MCF 10A (cell line): ENCODE results near the gene VASN. TPM values are rescaled to one million over a fixed set of nuclear protein-coding genes. Genes with fewer than 3 reads are reported as not detected.
"Not testable (repeated sequence)": the region's sequence is repeated elsewhere in the genome, so short reads cannot be mapped to it uniquely, and the experiment has no call there.

Source experiments
- BruUV-seq: library from RNA; stranded (reverse); fragments of 400-500 nt; replicated peaks from 2 replicates; lab custom pipeline; 2021; lab: Mats Ljungman, UMichigan
- CTCF ChIA-PET: fragments of 300-600 bp; sonication (Branson Sonifier 250); formaldehyde crosslinking; extraction: SDS; loops from one replicate; lab custom pipeline; 2021; ENCODE audit warnings: antibody characterized with exemption, inconsistent platforms; lab: Yijun Ruan, JAX
- POLR2A ChIA-PET: fragments of 300-600, 350-650 bp; sonication (Branson Sonifier 250); formaldehyde crosslinking; extraction: SDS; loops from one replicate; lab custom pipeline; 2020; ENCODE audit warnings: antibody characterized with exemption, inconsistent platforms; lab: Yijun Ruan, JAX
- DNase-seq: peaks from one replicate; pipeline ENCODE4 v3.0.0-alpha.2; 2018; ENCODE audit not compliant: unreplicated experiment
- H3K27ac Mint-ChIP-seq: one replicate; pipeline ENCODE4 v1.8.0; 2022; ENCODE audit warnings: mild to moderate bottlenecking, low read depth, mixed read lengths; ENCODE audit not compliant: unreplicated experiment
- H3K27me3 Mint-ChIP-seq: one replicate; pipeline ENCODE4 v1.8.0; 2022; ENCODE audit warnings: mixed read lengths; ENCODE audit not compliant: insufficient read depth, unreplicated experiment
- H3K36me3 Mint-ChIP-seq: one replicate; pipeline ENCODE4 v1.8.0; 2022; ENCODE audit warnings: mild to moderate bottlenecking, moderate library complexity, mixed read lengths; ENCODE audit not compliant: insufficient read depth, unreplicated experiment
- H3K4me1 Mint-ChIP-seq: one replicate; pipeline ENCODE4 v1.8.0; 2022; ENCODE audit warnings: mixed read lengths; ENCODE audit not compliant: insufficient read depth, unreplicated experiment
- H3K4me3 Mint-ChIP-seq: one replicate; pipeline ENCODE4 v1.8.0; 2022; ENCODE audit warnings: mild to moderate bottlenecking, moderate library complexity, mixed read lengths; ENCODE audit not compliant: unreplicated experiment
- H3K9me3 Mint-ChIP-seq: one replicate; pipeline ENCODE4 v1.8.0; 2022; ENCODE audit warnings: mixed read lengths; ENCODE audit not compliant: unreplicated experiment
- intact Hi-C: fragments of 100-400 bp; cut with micrococcal nuclease; formaldehyde crosslinking; loops from 2 replicates; pipeline ENCODE4 v1.14.1; 2022
- total RNA-seq: library from RNA; stranded (reverse); gene quantifications from 2 replicates; pipeline ENCODE4 v1.2.3, GENCODE V29; 2022
- TF ChIP-seq, protein P1 (sequence below): fragments of 200-600 bp; IDR thresholded peaks from one replicate; pipeline ENCODE4 v1.8.0; 2022; ENCODE audit warnings: antibody characterized with exemption, mild to moderate bottlenecking; ENCODE audit not compliant: unreplicated experiment

VASN gene
- total RNA-seq, 1 experiment from 2014 or later: 4.0 TPM

DNA sequence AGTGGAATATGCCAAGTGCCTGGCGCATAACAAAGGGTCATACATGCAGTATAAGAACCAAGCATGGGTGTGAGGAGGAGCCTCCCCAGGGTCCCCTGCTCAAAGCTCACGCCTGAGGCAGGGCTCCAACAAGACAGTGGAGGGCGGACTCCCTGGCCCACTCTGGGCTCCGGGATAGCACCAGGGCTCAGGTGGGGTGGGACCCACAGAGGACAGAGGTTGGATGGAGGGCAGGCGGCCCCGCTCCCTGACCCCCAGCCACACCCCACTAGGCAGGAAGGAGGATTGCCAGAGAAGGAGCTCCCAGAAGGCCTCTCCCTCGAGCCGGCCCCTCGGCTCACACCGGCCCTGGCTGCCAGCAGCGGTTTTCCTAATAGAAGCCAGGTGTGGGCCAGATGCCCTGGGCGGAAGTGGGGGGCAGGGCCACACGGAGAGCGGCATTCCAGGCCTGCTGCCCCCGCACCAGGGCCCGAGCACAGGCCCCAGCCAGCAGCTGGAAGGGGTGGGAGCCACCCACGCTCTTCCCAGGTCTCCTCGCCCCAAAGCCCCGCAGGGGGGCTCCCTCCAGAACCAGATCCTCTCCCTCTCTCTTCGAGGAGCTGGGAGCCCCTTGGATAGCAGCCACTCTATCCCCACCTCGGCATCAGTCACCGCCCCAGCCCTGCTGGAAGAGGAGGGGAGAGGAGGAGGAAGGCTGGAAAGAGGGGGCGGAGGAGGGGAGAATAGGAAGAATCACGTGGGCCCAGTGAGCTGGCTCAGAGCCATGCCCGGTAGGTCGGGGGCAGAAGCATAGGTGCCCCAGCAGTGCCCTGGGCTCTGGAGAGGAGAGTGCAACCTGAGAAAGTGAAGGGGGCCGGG is 21.0 kb downstream of the VASN start:
- H3K27me3 Mint-ChIP-seq: no peaks in the 10 kb centered on the region
- ChIA-PET POLR2A (interaction anchor here (0.5 to 1.7 kb wide), 5 partner anchors 11 to 121 kb away, joined by 3 to 9 read pairs (median 3); no protein-coding TSS in a partner anchor), CTCF (interaction anchor here (0.6 to 10.0 kb wide), 6 partner anchors 10 to 192 kb away, joined by 3 to 129 read pairs (median 4); no protein-coding TSS in a partner anchor)
- TF ChIP-seq, protein P1, sequence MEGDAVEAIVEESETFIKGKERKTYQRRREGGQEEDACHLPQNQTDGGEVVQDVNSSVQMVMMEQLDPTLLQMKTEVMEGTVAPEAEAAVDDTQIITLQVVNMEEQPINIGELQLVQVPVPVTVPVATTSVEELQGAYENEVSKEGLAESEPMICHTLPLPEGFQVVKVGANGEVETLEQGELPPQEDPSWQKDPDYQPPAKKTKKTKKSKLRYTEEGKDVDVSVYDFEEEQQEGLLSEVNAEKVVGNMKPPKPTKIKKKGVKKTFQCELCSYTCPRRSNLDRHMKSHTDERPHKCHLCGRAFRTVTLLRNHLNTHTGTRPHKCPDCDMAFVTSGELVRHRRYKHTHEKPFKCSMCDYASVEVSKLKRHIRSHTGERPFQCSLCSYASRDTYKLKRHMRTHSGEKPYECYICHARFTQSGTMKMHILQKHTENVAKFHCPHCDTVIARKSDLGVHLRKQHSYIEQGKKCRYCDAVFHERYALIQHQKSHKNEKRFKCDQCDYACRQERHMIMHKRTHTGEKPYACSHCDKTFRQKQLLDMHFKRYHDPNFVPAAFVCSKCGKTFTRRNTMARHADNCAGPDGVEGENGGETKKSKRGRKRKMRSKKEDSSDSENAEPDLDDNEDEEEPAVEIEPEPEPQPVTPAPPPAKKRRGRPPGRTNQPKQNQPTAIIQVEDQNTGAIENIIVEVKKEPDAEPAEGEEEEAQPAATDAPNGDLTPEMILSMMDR: no peak
- H3K4me1 Mint-ChIP-seq: peaks cover 14% of the 10 kb centered on the region
- no peaks in the 10 kb centered on the region for H3K9me3 Mint-ChIP-seq
- intact Hi-C loops: no loop called here
- peaks cover 6% of the 10 kb centered on the region for H3K36me3 Mint-ChIP-seq
- peak overlapping the region; percentile 54 for H3K27ac Mint-ChIP-seq
- peak; percentile 77 for DNase-seq
- no peak overlapping the region for H3K4me3 Mint-ChIP-seq
- BruUV-seq: no TSS peak

DNA sequence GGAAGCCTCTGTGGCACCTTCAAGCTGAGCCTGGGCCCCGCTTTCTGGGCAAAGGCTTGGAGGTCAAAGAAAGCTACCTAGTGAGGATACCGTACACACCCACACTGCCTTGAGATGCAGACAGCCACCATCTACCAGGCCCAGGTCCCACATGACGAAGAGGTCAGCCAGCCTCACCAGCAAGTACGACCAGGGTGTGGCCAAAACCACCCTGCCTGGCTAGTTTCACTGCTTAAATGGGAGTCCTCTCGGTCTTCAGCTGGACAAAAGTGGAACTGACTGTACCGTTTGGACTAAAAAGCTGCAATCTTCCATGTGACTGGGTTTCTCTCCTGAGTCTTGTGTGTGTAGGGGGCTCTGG is 21.6 kb downstream of the VASN start:
- no peaks in the 10 kb centered on the region for H3K27me3 Mint-ChIP-seq
- CTCF ChIA-PET: interaction anchor here (0.7 to 10.0 kb wide), 7 partner anchors 10 to 455 kb away, joined by 3 to 129 read pairs (median 4); no protein-coding TSS in a partner anchor
- intact Hi-C loops: no loop called here
- POLR2A ChIA-PET: interaction anchor here (1.0 to 1.7 kb wide), 5 partner anchors 10 to 122 kb away, joined by 3 to 9 read pairs (median 3); no protein-coding TSS in a partner anchor
- DNase-seq: peak; percentile 69
- TF ChIP-seq, protein P1: no peak
- H3K4me3 Mint-ChIP-seq: no peak overlapping the region
- peaks cover 6% of the 10 kb centered on the region for H3K36me3 Mint-ChIP-seq
- no TSS peak for BruUV-seq
- H3K4me1 Mint-ChIP-seq: peaks cover 14% of the 10 kb centered on the region
- no peaks in the 10 kb centered on the region for H3K9me3 Mint-ChIP-seq
- H3K27ac Mint-ChIP-seq: no peak overlapping the region

DNA sequence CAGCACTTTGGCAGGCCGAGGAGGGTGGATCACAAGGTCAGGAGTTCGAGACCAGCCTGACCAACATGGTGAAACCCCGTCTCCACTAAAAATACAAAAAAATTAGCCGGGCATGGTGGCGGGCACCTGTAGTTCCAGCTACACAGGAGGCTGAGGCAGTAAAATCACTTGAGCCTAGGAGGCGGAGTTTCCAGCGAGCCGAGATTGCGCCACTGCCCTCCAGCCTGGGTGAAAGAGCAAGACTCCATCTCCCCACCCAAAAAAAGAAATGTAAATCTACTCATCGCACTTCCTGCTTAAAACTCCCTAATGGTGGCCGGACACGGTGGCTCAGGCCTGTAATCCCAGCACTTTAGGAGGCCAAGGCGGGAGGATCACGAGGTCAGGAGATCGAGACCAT is 22.2 kb downstream of the VASN start:
- H3K4me3 Mint-ChIP-seq, H3K36me3 Mint-ChIP-seq, H3K27ac Mint-ChIP-seq, DNase-seq, BruUV-seq, H3K27me3 Mint-ChIP-seq, intact Hi-C loops, H3K9me3 Mint-ChIP-seq: not testable (repeated sequence)
- CTCF ChIA-PET: interaction anchor here (0.5 to 10.0 kb wide), 5 partner anchors 9 to 455 kb away, joined by 3 to 129 read pairs (median 3); no protein-coding TSS in a partner anchor
- POLR2A ChIA-PET: interaction anchor here (1.0 to 1.7 kb wide), 2 partner anchors 16 to 20 kb away, joined by 3 to 6 read pairs; no protein-coding TSS in a partner anchor
- peaks cover 14% of the 10 kb centered on the region for H3K4me1 Mint-ChIP-seq

DNA sequence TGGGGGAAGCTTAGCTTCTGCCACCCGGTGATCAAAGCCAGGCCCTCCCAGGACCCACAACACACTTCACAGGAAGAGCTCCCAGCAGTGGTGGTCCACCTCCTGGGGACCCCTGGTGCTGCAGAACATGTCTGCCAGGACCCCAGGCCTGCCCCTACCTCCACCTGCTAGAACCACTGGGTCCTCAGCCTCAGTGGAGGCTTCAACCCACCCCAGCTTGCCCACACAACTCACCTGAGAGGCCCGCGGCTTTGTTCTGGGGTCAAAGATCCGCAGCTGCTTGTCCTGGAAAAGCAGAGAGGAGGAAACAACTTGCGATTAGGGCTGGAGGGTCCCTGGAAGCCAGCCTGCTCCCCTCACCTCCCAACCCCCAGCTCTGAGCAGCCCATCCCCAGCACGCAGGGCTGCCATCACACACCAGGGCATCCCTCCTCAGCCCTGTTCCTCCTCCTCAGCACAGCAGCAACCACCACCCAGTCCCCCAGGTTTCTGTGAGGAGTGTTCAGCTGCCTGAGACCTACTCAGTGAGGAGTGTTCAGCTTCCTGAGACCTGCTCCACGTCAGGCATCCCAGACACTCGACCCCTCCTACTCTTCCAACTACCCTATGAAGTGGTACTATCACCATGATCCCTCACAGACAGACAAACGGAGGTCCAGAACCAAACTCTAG is 23.5 kb downstream of the VASN start:
- Mint-ChIP-seq H3K4me3 (no peak overlapping the region), H3K4me1 (peaks cover 14% of the 10 kb centered on the region), H3K27me3 (no peaks in the 10 kb centered on the region), H3K27ac (no peak overlapping the region), H3K36me3 (peaks cover 15% of the 10 kb centered on the region), H3K9me3 (no peaks in the 10 kb centered on the region)
- intact Hi-C loops: no loop called here
- no TSS peak for BruUV-seq
- CTCF ChIA-PET: interaction anchor here (0.6 to 0.8 kb wide), 2 partner anchors 26 to 36 kb away, joined by 4 to 6 read pairs; no protein-coding TSS in a partner anchor
- POLR2A ChIA-PET: interaction anchor here (1.4 kb wide), 1 partner anchor 11 kb away, joined by 3 read pairs; no protein-coding TSS in a partner anchor
- DNase-seq: no peak
- TF ChIP-seq, protein P1: no peak
